GM19035 (cell line): ENCODE measurements around the gene ARID4B.
"Not testable (repeated sequence)": the region's sequence is repeated elsewhere in the genome, so short reads cannot be mapped to it uniquely, and the experiment has no call there.

Source experiments
- ATAC-seq: cut with Tn5 transposase; IDR thresholded peaks from one replicate; pipeline ENCODE4 v1.9.1; 2021; ENCODE audit not compliant: unreplicated experiment

The ARID4B gene

DNA sequence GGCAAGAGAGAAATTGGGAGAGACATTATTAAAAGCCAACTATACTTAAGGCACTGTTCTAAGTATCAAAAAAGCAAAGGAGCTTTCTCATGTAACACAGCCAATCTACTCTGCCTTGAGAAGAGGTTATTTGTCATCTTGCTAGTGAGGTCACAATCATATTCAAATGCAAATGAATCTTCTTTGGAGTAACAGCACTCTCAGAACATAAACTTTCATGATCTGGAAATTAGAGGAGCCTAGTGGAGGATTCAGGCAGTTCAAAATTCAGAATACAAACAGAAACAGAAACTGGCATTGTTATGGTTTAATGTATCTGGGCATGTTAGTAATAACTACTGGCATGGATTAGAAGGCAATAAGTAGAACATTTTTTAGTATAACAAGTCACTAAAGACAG is 57.4 kb downstream of the ARID4B start:
- ATAC-seq = no peak

DNA sequence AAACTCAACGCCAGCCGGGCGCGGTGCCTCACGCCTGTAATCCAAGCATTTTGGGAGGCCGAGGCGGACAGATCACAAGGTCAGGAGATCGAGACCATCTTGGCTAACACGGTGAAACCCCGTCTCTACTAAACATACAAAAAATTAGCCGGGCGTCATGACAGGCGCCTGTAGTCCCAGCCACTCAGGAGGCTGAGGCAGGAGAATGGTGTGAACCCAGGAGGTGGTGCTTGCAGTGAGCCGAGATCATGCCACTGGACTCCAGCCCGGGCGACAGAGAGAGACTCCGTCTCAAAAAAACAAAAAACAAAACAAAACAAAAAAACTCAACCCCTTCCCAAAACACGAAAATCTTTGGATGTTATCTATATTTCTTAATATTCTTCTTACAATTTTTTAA is 58.0 kb downstream of the ARID4B start:
- not testable (repeated sequence) for ATAC-seq

DNA sequence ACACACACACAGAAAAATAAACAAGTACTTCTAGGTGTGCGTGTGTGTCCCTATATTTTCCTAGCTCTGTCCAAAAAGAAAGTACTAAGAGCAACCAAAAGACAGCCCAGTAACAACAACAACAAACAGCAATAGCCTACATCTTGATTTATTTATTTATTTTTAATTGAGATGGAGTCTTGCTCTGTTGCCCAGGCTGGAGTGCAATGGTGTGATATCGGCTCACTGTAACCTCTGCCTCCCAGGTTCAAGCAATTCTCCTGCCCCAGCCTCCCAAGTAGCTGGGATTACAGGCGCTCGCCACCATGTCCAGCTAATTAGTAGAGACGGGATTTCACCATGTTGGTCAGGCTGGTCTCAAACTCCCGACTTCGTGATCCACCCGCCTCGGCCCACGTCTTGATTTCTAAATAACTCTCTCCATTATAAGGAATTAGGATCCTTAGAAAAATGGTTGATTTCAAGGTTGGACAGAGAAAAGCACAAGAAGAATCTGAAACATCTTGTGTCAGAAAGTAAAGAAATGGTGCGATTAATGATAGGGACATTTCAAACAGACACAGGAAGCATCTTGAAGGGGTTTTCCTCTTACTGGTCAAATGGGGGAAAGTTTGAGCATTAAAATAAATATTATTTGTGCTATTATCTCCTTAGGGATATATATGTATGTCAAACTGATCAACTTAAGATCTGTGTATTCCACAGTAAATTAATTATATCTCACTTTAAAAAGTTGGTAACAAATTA is 59.4 kb downstream of the ARID4B start:
- ATAC-seq = no peak

DNA sequence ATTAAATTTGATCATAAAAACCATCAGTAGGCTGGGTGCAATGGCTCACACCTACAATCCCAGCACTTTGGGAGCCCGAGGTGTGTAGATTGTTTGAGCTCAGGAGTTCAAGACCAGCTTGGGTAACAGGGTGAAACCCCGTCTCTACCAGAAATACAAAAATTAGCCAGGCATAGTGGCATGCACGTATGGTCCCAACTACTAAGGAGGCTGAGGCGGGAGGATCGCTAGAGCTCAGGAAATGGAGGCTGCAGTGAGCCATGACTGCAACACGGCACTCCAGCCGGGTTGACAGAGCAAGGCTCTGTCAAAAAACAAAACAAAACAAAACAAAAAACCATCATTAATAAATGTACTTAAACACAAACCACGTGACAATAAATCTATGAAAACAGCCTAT is 61.0 kb downstream of the ARID4B start:
- no peak for ATAC-seq

DNA sequence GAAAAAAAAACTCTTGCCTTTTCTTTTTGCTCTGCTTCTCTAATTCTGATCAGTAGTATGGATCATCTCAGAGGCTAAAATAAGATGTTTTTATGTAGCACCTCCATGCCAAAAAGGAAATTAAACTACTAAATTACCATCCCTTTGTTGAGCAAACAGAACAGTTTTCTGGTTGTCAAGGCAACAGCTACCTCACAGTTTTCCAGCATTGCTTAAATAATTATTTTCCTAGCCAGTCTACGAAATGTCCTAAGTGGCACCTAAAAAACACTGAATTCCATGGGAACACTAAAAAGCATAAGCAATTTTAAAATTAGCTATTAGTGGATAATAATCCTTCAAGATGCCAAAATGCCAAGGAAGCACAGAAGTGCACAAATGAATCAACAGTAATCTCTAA is 61.7 kb downstream of the ARID4B start:
- no peak for ATAC-seq

DNA sequence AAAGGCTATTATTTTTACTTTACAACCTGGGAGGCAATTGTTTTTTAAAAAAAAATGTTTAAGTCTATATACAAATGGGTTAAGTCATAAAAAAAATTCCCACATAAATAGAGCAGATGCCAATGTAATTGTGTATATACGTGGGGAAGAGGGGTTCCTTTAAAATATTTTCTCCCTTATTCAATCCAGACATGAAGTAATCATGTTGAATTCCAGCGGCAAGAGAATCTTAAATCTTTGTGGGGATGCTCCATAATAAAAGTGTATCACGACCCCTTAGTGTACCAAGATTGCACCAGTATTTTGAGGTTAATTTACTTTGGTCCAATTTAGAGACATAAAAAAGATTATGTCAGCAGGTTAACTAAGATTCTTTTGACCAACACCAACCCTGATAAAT is 62.1 kb downstream of the ARID4B start:
- no peak for ATAC-seq

DNA sequence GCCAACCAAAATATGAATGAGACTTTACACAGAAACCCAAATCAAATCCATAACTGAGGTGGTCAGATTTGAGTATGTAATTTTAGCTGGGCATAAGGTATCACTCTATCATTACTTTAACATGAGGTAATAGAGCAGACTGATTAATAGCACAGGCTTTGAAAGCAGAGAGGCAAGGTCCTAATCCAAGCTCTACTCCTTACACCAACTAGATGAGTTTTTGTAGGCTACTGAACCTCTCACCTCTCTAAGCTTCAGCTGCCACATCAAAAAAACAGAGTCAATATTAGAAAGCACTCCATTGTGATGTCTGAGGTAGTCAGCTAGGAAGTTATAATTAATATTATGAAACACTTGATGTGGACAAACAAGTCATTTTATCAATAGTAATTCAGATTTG is 63.7 kb downstream of the ARID4B start:
- ATAC-seq = no peak

DNA sequence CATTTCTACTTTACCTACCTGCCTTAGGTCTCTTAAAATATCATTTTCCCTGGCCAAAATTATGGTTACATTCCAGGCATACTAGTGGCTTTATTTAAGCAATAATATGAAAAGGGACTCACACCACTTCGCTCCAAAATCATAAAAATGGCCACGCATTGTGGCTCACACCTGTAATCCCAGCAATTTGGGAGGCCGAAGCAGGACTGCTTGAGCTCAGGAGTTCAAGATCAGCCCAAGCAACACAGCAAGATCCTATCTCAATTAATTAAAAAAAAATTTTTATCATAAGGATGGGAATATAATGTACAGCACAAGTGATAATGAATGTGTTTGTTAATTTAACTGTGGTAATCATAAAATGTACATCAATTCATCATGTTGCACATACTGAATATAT is 65.4 kb downstream of the ARID4B start:
- ATAC-seq = no peak

DNA sequence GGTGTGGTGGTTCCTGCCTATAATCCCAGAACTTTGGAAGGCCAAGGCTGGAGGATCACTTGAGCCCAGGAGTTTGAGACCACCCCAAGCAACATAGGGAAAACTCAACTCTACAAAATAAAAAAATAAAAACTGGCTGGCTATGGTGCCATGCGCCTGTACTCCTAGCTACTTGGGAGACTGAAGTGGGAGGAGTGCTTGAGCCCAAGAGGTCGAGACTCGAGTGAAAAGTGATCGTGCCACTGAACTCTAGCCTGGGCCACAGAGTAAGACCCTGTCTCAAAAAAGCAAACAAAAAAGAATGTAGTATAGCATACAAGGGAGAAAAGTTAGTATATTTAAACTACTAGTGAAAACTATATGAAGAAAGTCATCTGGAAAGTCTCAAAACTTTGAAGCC is 66.7 kb downstream of the ARID4B start:
- no peak for ATAC-seq

DNA sequence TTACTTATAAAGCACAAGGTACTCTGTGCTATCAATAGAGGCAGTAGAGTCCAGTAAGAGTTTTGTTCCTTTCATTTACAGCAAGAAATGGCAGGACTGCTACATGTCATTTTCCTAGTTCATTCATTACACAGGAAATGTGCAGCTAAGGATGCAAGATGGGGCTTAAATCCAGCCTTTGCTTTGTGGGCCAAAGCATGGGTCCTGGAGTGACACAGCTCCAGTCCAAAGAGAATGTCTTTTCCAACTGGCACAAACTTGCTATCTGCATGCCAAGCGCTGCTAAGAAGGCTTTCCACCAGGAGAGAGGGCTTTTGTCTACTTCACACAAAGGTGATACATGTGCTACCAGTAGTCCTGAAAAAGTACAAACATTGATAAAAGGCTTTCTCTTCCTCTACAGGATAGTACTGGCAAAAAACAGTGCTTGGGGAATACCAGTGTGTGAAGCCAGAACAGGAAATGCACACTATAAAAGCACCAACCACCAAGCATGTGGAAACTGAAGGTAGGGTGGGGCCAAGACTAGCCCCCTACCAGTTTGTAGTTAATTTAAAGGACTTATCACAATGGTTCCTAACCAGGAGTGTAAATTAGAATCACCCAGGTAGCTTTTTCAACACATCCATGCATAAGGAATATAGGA is 68.7 kb downstream of the ARID4B start:
- no peak for ATAC-seq

DNA sequence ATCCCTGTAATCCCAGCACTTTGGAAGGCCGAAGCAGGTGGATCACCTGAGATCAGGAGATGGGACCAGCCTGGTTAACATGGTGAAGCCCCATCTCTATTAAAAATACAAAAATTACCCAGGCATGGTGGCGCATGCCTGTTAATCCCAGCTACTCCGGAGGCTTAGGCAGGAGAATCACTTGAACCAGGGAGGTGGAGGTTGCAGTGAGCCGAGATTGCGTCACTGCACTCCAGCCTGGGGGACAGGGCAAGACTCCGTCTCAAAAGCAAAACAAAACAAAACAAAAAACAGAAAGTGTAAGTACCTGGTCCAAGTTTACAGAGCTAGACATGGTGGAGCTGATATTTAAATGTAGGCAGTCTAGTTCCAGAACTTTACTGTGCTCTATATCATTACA is 69.9 kb downstream of the ARID4B start:
- not testable (repeated sequence) for ATAC-seq

DNA sequence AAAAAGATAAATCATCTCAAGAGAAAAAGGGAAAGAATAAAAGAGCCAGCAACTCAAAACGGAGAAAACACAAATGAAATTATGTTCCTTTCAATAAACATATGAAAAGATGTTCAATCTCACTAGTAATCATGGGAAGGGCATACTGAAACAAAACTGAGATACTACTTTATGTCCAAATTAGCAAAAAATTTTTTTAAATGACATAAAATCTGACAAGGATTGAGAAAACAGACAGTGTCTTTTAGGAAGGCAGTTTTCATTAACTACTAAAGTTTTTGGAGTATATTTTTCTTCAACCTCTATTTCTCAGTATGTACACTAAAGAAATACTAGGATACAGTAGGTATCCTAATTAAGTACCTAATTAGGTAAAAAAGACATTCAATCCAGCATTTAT is 73.3 kb downstream of the ARID4B start:
- ATAC-seq = no peak

DNA sequence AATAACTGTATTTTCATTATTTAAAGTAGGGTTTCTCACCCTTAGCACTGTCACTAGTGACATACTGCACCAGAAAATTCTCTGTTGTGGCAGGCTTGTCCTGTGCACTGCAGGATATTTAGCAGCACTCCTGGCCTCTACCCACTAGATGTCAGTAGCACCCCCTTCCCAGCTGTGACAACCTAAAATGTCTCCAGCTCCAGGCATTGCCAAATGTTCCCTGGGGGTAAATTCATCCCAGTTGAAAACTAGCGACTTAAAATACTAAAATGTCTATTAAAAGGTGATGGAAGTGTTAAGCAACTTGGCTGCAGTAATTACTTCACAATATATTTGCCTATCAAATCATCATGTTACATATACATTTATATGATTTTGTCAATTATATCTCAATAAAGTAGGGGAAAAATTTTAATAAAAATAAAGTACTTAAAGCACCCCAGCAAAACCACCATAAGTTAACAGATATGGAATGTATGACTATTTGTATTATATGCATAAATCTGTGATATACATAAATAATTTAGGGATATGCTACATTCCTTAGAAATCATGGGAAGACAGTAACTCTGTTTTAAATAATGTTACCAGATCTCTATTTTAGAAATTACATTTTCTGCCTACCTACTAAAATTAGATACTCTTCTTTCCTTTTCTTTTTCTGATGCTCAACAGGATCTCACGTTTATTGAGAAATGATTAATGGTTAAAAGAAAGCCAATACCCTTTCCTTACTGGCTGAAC is 74.6 kb downstream of the ARID4B start:
- no peak for ATAC-seq

DNA sequence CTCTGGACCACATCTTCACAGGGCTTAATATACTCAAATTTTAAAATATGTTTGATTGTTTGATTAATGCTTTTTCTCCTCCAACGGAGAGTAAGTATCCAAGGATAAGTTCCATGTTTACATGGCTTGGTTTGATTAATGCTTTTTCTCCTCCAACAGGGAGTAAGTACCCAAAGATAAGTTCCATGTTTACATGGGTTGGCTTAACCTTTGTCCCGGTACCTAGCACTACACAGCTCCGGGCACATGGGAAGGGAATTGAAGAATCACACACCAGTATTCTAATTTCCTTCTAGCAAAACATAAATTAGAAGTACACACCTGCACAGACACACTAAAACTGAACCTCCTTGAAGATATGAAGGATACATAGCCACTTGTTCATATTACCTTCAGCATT is 77.5 kb downstream of the ARID4B start:
- ATAC-seq = no peak

DNA sequence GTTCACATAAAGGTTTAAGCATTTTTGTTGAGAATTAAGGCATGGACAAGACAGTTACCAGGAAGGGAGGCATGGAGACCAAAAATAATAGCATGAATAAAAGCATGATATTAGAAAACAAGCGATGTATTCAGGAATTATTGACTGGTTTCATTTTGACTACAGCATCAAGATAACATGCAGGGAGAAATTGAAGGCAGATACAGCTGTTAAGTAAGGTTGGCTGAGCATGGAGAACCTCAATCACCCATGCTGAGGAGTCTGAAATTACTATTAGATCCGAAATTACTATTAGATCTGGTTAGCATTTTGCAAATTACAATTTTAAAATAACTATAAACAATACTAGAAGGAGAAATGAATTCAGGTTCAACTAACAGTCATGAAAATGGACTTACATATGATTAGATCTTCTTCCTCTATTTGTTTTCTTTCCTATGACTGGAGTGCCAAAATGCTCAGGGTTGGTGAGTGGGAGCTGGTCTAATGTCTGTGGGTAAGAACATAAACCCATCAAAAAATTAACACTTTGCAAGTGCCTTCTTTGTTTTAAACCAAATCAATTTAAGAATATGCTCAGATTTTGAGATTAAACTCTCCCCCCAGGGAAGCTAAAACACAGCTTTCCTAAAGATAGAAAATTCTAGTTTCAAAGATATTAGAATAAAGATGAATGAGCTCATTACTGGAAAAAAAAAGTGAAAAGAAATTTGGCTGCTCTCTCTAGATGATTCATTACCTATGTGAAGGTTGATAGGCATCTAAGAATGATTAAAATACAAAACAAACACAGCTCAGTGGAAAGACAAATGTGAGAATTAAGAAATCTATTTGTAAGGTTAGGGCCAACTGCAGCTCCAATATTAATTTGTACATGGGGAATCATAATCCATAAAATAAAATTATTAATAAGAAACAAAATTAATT is 81.7 kb downstream of the ARID4B start:
- ATAC-seq = no peak

DNA sequence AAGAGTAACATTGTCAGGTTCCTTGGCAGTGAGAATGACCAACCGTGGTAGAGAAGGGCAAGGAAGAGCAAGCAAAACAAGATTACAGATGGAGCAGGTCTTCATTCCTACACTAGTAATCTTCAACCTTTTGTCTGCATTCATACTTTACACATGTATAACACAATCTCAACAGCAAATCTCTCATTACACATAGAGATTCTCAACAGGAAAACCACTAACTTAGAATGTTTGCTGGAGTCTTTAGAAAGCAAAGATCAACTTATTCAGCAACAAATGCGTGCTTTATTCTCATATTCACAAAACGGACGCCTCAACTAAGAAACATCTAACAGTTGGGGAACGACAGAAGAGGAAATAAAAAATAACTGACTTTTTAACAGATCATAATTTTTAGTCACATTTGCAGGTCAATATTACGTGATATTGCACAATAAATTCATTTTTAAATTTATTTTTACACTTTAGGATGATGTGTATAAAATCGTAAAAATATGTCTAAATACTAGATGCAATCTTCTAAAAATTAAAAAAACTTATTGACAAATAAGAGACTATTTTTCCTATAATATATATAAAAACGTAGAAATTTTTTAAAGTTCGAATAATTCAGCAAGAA is 82.9 kb downstream of the ARID4B start:
- no peak for ATAC-seq

DNA sequence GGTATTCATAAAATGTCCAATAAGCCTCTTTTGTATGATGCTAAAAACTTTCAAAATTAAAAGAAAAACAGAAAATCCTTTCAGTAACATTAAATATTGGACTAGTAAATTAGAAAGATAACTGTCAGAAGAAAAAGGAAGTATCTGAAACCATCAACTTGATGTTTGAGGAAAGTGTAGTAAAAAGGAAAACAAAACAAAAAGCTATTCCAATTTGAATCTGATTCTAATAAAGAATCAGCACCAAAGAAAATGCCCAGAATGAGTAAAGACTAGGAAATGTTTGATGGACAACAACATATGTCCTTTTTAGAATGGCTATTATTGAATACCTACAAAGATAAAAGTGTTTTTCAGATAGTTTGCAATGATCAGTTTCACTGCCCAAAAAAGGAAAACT is 87.0 kb downstream of the ARID4B start:
- no peak for ATAC-seq

DNA sequence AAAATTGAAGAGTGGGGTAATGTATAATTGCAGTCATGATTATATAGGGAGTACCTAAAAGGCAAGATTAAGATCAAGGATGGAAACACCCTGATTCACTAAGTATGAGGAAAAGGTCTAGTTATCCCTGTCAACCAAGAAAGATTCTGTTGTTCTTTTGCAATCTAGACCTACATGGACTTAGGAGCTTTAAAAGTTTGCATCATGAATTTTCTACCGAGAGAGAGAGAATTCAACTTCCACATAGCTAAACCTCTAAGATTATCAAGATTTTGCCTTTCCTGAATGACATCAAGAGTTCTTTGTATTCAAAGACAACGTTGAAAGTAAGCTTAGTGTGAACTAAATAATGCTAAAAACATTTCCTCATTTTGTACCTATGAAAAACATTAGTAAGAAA is 88.1 kb downstream of the ARID4B start:
- no peak for ATAC-seq

DNA sequence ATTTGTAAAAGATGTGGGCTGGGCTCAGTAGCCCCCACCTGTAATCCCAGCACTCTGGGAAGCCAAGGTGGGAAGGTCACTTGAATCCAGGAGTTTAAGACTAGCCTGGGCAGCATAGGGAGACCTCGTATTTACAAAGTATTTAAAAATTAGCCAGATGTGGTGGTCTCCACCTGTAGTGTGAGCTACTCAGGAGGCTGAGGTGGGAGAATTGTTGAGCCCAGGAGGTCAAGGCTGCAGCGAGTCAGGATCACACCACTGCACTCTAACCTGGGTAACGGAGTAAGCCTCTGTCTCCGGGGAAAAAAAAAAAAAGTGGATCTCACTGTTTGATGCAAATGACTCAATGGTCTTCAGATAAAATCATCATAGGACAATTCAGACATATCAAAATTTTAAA is 89.4 kb downstream of the ARID4B start:
- ATAC-seq = no peak

DNA sequence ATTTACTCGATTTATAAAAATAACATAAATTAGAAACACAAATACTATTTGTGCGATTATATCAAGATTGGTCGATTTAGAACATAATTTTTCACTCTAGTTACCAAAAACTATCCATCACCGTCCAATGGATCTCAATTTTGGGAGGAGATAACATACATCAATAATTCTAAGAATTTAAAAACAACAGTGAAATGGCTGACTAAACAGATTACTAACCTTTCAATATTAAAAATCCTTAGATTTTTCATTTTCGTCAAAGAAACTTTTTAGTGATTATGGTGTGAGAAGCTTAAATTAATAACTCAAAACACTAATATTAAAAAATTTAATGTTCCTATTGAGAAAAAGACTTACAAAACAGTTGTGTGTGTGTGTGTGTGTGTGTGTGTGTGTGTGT is 91.9 kb downstream of the ARID4B start:
- ATAC-seq = no peak

DNA sequence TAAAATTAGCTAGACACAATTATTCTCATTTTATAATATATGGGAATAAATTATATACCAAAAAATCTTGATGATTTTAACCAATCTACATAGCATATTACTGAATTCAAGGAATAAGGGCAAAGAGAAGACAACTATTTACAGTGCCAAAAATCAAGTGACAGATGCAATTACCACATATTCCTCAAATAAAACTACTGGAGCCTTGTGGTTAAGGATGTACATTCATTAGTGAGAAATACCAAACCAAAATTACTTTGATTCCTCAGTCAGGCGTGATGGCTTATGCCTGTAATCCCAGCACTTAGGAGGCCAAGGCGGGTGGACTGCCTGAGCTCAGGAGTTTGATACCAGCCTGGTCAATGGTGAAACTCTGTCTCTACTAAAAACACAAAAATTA is 98.1 kb downstream of the ARID4B start:
- no peak for ATAC-seq
